Measurements from ENCODE around the gene STAP2. TPM values are rescaled to one million over a fixed set of nuclear protein-coding genes. Genes with fewer than 3 reads are reported as not detected.

The STAP2 gene
- total and polyA plus RNA-seq, 10 of the 15 experiments (the other 5 are each of a cell fraction or from before 2014, with no cell fraction given), result 0.84 to 22.4 (median 15.2) TPM

DNA sequence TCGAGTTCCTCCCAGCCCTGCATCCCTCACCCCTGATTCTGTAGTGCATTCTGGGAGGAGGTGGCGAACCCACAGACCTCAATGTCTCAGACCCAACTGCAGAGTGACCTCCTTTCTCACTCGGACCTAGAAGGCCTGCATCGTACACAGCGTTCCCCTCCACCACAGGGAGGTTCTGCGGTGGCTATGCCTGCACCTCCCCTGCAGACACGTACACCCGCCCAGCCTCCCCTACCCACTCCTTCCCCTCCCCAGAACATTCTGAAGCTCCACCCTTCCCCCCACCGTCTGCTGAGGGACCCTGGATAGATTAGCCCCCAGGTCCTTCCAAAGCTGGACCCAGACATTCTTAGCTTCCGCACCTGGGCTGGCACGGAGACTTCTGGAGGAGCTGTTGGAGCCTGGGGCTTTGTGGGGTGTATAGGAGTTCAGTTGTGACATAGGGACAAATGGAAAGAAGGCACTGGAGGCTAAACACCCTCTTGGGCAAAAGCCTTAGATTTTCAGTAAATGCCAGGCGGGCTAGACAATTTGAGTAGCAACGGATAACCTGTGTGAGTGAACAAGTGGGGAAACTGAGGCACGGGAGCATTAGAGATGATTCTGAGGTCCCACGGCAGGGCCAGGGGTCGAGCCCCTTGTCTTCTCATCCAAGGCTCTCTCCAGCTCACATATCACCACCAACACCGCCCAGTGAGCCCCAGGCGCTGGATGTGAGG, 34.6 kb downstream of the STAP2 start:
- H3K27ac ChIP-seq (ENCODE audit: control insufficient read depth, insufficient read depth), result no peak overlapping the region
- ChIA-PET SMC1A (ENCODE audit: uncharacterized antibody, unreplicated experiment) (no interaction called here), CTCF (no interaction called here), RAD21 (ENCODE audit: unreplicated experiment) (no interaction called here), POLR2A (no interaction called here)
- DNase-seq (ENCODE audit: low read depth, low spot score) (no peak), FAIRE-seq (no peak), ATAC-seq (no peak)
- in situ Hi-C loops (cut with MboI) (no loop called here), intact Hi-C loops (cut with micrococcal nuclease; ENCODE audit: unreplicated experiment) (no loop called here)
- TF ChIP-seq SRF (IDR thresholded peaks at IDR 0.05; ENCODE audit: low read depth in 2 of 2, low read length in 2 of 2) (no peak), BHLHE40 (IDR thresholded peaks at IDR 0.05; ENCODE audit: borderline replicate concordance in 1 of 2, low read depth in 2 of 2, low read length in 1 of 2) (no peak), ZNF207 (IDR thresholded peaks at IDR 0.05; ENCODE audit: borderline replicate concordance) (no peak), POLR2AphosphoS5 (IDR thresholded peaks at IDR 0.05; ENCODE audit: low read length) (no peak), SUPT20H (IDR thresholded peaks at IDR 0.05; ENCODE audit: borderline replicate concordance, control insufficient read depth, low read depth, low read length) (no peak), NR2F1 (conservative IDR thresholded peaks at IDR 0.05) (no peak)
- no peak overlapping the region for H2AFZ ChIP-seq (ENCODE audit: control insufficient read depth, low read depth, low read length)
- H3K36me3 ChIP-seq (ENCODE audit: control insufficient read depth in 2 of 2, insufficient read depth in 2 of 2, low read length in 1 of 2), result no peaks in the 10 kb centered on the region
- 31% methylated on average over 18 of the region's 18 CpGs for WGBS (ENCODE audit: insufficient coverage, insufficient replicate concordance, low lambda C conversion rate, missing lambda C conversion rate)
- H3K9me3 ChIP-seq (replicated peaks; ENCODE audit: control insufficient read depth, insufficient read depth, low read length), result no peaks in the 10 kb centered on the region
- no TSS peak for BruUV-seq (replicated peaks)
- no peaks in the 10 kb centered on the region for H4K20me1 ChIP-seq (ENCODE audit: control insufficient read depth, insufficient read depth)
- no peaks in the 10 kb centered on the region for H3K4me1 ChIP-seq (ENCODE audit: control insufficient read depth, insufficient read depth, low read length)
- H3K4me2 ChIP-seq (ENCODE audit: control insufficient read depth, insufficient read depth), result 0 out of 2 replicates have a peak overlapping the region, but pooled peaks have one; percentile 33
- no peak overlapping the region; the same call in 1 of the 2 replicates for H3K4me3 ChIP-seq
- H3K79me2 ChIP-seq (ENCODE audit: control insufficient read depth, insufficient read depth, low read length), result no peaks in the 10 kb centered on the region
- no peaks in the 10 kb centered on the region for H3K27me3 ChIP-seq (replicated peaks in 1 of 2; ENCODE audit: control insufficient read depth in 2 of 2, insufficient read depth in 2 of 2, low read length in 1 of 2)
- H3K9ac ChIP-seq (ENCODE audit: control insufficient read depth, insufficient read depth, low read length), result no peak overlapping the region

DNA sequence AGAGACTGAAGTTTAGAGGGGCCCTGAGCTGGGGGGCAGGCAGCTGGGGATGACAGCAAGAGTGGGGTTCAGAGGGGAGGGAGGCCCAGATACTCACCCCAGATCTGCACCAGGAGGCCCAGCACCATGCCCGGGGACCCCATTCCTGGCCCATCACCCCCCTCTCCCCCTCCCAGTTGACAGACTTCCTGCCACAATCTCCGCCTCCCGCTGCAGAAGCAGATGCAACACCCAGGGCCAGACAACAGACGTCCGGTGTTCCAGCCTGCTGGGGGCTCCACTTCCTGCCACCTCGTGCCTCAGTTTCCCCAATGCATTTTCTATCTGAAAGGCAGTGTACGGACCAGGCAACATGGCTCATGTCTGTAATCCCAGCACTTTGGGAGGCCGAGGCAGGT, 36.4 kb downstream of the STAP2 start, which contains the start of gene TMIGD2:
TSS of gene TMIGD2 (minus strand) at position 147 of the 398 bp plus-strand sequence. CDS start at position 143, 4 bp downstream.
- Histone ChIP-seq H3K79me2 (ENCODE audit: control insufficient read depth, insufficient read depth, low read length) (no peaks in the 10 kb centered on the region), H4K20me1 (ENCODE audit: control insufficient read depth, insufficient read depth) (no peaks in the 10 kb centered on the region), H3K27ac (ENCODE audit: control insufficient read depth, insufficient read depth) (no peak within 1 kb of the TSS), H3K4me1 (ENCODE audit: control insufficient read depth, insufficient read depth, low read length) (no peaks in the 10 kb centered on the region), H2AFZ (ENCODE audit: control insufficient read depth, low read depth, low read length) (no peak within 1 kb of the TSS), H3K27me3 (replicated peaks in 1 of 2; ENCODE audit: control insufficient read depth in 2 of 2, insufficient read depth in 2 of 2, low read length in 1 of 2) (no peaks in the 10 kb centered on the region), H3K36me3 (ENCODE audit: control insufficient read depth in 2 of 2, insufficient read depth in 2 of 2, low read length in 1 of 2) (no peaks in the 10 kb centered on the region), H3K4me2 (ENCODE audit: control insufficient read depth, insufficient read depth) (no peak within 1 kb of the TSS), H3K4me3 (no peak within 1 kb of the TSS), H3K9ac (ENCODE audit: control insufficient read depth, insufficient read depth, low read length) (no peak within 1 kb of the TSS), H3K9me3 (replicated peaks; ENCODE audit: control insufficient read depth, insufficient read depth, low read length) (no peaks in the 10 kb centered on the region)
- ChIA-PET SMC1A (ENCODE audit: uncharacterized antibody, unreplicated experiment) (no interaction called here), RAD21 (ENCODE audit: unreplicated experiment) (no interaction called here), POLR2A (no interaction called here), CTCF (interaction anchor here (1.6 kb wide), 1 partner anchor 35 kb away, joined by 6 read pairs; no protein-coding TSS in a partner anchor)
- no TSS peak for BruUV-seq (replicated peaks)
- ATAC-seq (no peak), DNase-seq (ENCODE audit: low read depth, low spot score) (no peak), FAIRE-seq (no peak)
- intact Hi-C loops (cut with micrococcal nuclease; ENCODE audit: unreplicated experiment) (no loop called here), in situ Hi-C loops (cut with MboI) (no loop called here)
- 19% methylated on average over 8 of the region's 8 CpGs for WGBS (ENCODE audit: insufficient coverage, insufficient replicate concordance, low lambda C conversion rate, missing lambda C conversion rate)
- TF ChIP-seq, protein P1, sequence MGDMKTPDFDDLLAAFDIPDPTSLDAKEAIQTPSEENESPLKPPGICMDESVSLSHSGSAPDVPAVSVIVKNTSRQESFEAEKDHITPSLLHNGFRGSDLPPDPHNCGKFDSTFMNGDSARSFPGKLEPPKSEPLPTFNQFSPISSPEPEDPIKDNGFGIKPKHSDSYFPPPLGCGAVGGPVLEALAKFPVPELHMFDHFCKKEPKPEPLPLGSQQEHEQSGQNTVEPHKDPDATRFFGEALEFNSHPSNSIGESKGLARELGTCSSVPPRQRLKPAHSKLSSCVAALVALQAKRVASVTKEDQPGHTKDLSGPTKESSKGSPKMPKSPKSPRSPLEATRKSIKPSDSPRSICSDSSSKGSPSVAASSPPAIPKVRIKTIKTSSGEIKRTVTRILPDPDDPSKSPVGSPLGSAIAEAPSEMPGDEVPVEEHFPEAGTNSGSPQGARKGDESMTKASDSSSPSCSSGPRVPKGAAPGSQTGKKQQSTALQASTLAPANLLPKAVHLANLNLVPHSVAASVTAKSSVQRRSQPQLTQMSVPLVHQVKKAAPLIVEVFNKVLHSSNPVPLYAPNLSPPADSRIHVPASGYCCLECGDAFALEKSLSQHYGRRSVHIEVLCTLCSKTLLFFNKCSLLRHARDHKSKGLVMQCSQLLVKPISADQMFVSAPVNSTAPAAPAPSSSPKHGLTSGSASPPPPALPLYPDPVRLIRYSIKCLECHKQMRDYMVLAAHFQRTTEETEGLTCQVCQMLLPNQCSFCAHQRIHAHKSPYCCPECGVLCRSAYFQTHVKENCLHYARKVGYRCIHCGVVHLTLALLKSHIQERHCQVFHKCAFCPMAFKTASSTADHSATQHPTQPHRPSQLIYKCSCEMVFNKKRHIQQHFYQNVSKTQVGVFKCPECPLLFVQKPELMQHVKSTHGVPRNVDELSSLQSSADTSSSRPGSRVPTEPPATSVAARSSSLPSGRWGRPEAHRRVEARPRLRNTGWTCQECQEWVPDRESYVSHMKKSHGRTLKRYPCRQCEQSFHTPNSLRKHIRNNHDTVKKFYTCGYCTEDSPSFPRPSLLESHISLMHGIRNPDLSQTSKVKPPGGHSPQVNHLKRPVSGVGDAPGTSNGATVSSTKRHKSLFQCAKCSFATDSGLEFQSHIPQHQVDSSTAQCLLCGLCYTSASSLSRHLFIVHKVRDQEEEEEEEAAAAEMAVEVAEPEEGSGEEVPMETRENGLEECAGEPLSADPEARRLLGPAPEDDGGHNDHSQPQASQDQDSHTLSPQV (IDR thresholded peaks at IDR 0.05), result no peak
- TF ChIP-seq RB1 (IDR thresholded peaks at IDR 0.05; ENCODE audit: borderline replicate concordance), result no peak
- no peak for TF ChIP-seq CBX5 (IDR thresholded peaks at IDR 0.05; ENCODE audit: low read depth)
- no peak for TF ChIP-seq PAX5 (IDR thresholded peaks at IDR 0.05; ENCODE audit: borderline replicate concordance, low read depth, low read length)
- no peak for TF ChIP-seq BMI1 (IDR thresholded peaks at IDR 0.05; ENCODE audit: borderline replicate concordance)

Measured in GM12878 (cell line).